AG04450 (cell line): ENCODE results near the gene SAMD4A. TPM values are rescaled to one million over a fixed set of nuclear protein-coding genes. Genes with fewer than 3 reads are reported as not detected.

Experiments used
- CTCF ChIA-PET: fragments of 300-600, 350-600 bp; formaldehyde crosslinking; extraction: SDS; loops from one replicate; lab custom pipeline; 2022; ENCODE audit warnings: antibody characterized with exemption, inconsistent platforms; lab: Charles Lee
- POLR2A ChIA-PET: fragments of 350-600 bp; formaldehyde crosslinking; extraction: SDS; loops from one replicate; lab custom pipeline; 2021; ENCODE audit warnings: antibody characterized with exemption, inconsistent platforms; lab: Yijun Ruan, JAX
- DNase-seq: peaks from one replicate; pipeline ENCODE4 v3.0.0-alpha.2; 2011; ENCODE audit warnings: low read depth, low spot score
- H3K27ac ChIP-seq: one replicate; pipeline ENCODE4 v1.5.1; 2012; ENCODE audit warnings: low read depth, low read length, control low read depth
- H3K27me3 ChIP-seq: one replicate; pipeline ENCODE4 v1.6.0; 2012; ENCODE audit warnings: low read length; ENCODE audit not compliant: control insufficient read depth, insufficient read depth
- H3K4me3 ChIP-seq: 2 replicates; pipeline ENCODE4 v1.5.1; 2011; ENCODE audit warnings: mild to moderate bottlenecking, low read depth, low read length, control low read depth
- H3K9me3 ChIP-seq: 2 replicates; pipeline ENCODE4 v1.5.1; 2012; ENCODE audit warnings: low read length; ENCODE audit not compliant: control insufficient read depth, insufficient read depth
- polyA plus RNA-seq: library from polyadenylated mRNA; depleted of rRNA; stranded (reverse); fragments of >200 nt; gene quantifications from 2 replicates; pipeline ENCODE4 v1.2.3, GENCODE V29; 2011
- TF ChIP-seq, protein P1 (sequence below): IDR thresholded peaks from 2 replicates; pipeline ENCODE4 v1.5.1; 2011; ENCODE audit warnings: low read depth, low read length, control low read depth, inconsistent platforms

SAMD4A gene
- polyA plus RNA-seq, 1 experiment, result 12.7 TPM

- no peak for DNase-seq
- ChIA-PET CTCF (interaction anchor here (1.9 to 8.7 kb wide), 2 partner anchors 245 to 304 kb away, joined by 4 to 90 read pairs; no protein-coding TSS in a partner anchor), POLR2A (interaction anchor here (0.5 kb wide), 1 partner anchor 174 kb away, joined by 3 read pairs; no protein-coding TSS in a partner anchor)
- Histone ChIP-seq H3K4me3 (no peak overlapping the region), H3K9me3 (no peaks in the 10 kb centered on the region), H3K27me3 (peaks cover 23% of the 10 kb centered on the region), H3K27ac (no peak overlapping the region)
- TF ChIP-seq, protein P1, sequence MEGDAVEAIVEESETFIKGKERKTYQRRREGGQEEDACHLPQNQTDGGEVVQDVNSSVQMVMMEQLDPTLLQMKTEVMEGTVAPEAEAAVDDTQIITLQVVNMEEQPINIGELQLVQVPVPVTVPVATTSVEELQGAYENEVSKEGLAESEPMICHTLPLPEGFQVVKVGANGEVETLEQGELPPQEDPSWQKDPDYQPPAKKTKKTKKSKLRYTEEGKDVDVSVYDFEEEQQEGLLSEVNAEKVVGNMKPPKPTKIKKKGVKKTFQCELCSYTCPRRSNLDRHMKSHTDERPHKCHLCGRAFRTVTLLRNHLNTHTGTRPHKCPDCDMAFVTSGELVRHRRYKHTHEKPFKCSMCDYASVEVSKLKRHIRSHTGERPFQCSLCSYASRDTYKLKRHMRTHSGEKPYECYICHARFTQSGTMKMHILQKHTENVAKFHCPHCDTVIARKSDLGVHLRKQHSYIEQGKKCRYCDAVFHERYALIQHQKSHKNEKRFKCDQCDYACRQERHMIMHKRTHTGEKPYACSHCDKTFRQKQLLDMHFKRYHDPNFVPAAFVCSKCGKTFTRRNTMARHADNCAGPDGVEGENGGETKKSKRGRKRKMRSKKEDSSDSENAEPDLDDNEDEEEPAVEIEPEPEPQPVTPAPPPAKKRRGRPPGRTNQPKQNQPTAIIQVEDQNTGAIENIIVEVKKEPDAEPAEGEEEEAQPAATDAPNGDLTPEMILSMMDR, result no peak
Observed at GRCh38 chr14:54807881-54808280, 241.0 kb downstream of the SAMD4A start.

DNA sequence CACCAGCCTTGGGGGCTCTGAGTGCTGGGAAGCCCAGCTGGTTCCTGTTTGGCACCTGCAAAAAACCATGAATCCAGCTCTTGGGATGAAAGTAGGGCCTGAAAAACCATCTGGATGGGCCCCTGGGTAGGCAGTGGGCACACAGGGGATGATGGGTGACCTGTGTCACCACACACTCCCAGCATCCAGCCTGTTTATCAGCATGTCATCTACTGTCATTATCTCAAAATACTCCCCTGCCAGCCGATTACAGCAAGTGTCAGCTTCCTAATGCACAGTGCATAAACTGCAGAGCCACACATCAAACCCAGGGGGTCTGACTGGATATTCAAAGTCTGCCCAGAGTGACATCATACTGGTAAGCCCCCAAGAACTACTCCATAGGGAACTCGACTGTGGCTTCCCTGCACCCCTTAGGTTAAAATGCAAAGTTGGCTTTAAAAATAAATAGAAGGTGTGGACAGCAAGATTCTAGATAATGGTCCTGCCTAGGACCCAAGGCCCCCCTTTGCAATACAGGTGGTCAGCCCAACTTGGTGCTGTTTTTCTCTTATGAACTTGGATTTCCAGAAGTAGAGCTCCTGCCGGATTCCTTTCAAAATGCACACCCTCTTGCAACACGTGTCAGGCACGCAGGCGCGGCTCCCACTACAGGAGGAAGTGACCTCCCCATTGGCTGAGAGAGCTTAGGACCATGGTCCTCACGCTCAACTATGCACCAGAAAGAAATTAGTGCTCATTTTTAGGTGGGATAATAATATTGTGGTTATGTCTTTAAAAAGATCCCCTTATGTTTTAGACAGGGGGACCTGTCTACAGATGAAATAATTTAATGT is 241.6 kb downstream of the SAMD4A start:
- H3K9me3 ChIP-seq, result no peaks in the 10 kb centered on the region
- TF ChIP-seq, protein P1, result no peak
- H3K27me3 ChIP-seq, result peaks cover 27% of the 10 kb centered on the region
- no peak overlapping the region for H3K27ac ChIP-seq
- ChIA-PET CTCF (interaction anchor here (1.9 to 8.7 kb wide), 2 partner anchors 246 to 305 kb away, joined by 4 to 90 read pairs; no protein-coding TSS in a partner anchor), POLR2A (interaction anchor here (0.5 kb wide), 1 partner anchor 173 kb away, joined by 3 read pairs; no protein-coding TSS in a partner anchor)
- H3K4me3 ChIP-seq, result no peak overlapping the region
- no peak for DNase-seq

- no peaks in the 10 kb centered on the region for H3K9me3 ChIP-seq
Observed at GRCh38 chr14:54809767-54810166, 242.8 kb downstream of the SAMD4A start.

GRCh38 chr14:54812617-54813016 is 245.7 kb downstream of the SAMD4A start:
- ChIA-PET POLR2A (no interaction called here), CTCF (no interaction called here)
- TF ChIP-seq, protein P1, result no peak
- H3K27me3 ChIP-seq, result peaks cover 30% of the 10 kb centered on the region
- no peak overlapping the region for H3K27ac ChIP-seq
- no peak overlapping the region for H3K4me3 ChIP-seq
- no peak for DNase-seq
- H3K9me3 ChIP-seq, result no peaks in the 10 kb centered on the region

More at GRCh38 chr14:54809767-54810166, 242.8 kb downstream of the SAMD4A start:
- POLR2A ChIA-PET, result no interaction called here
- CTCF ChIA-PET, result interaction anchor here (8.7 kb wide), 1 partner anchor 247 kb away, joined by 90 read pairs; no protein-coding TSS in a partner anchor
- Histone ChIP-seq H3K27ac (no peak overlapping the region), H3K27me3 (peaks cover 29% of the 10 kb centered on the region), H3K4me3 (no peak overlapping the region)
- TF ChIP-seq, protein P1, result no peak
- no peak for DNase-seq

DNA sequence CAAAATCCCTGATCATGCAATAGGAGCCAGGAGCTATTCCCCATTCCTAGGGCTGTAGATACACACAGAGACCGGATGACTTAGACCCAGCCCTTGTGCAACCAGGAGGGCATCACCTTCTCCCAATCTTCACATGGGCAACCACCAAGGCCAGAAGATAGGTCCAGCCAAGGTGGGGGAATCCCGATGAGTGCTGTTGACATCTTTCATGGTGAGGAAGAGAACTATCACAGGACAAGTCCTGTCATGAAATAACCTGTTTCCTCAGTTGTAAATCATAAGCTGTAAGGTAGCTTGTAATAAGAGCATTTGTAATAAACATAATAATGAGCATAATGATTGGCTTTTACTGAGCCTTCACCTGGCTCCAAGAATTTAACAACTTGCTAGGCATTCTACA is 246.2 kb downstream of the SAMD4A start:
- H3K27ac ChIP-seq, result no peak overlapping the region
- CTCF ChIA-PET, result interaction anchor here (0.6 to 1.1 kb wide), 3 partner anchors 8 to 436 kb away, joined by 3 to 6 read pairs (median 3); no protein-coding TSS in a partner anchor
- POLR2A ChIA-PET, result no interaction called here
- peaks cover 34% of the 10 kb centered on the region for H3K27me3 ChIP-seq
- no peaks in the 10 kb centered on the region for H3K9me3 ChIP-seq
- no peak for DNase-seq
- H3K4me3 ChIP-seq, result no peak overlapping the region
- TF ChIP-seq, protein P1, result no peak
